PC-9 (cell line): ENCODE results near the gene CD38.
"Not testable (repeated sequence)": the region's sequence is repeated elsewhere in the genome, so short reads cannot be mapped to it uniquely, and the experiment has no call there.

ENCODE experiments used
- EZH2 ChIP-seq: fragments of 200-600 bp; sonication (generic); IDR thresholded peaks from 2 replicates; pipeline ENCODE4 v1.8.0; 2017; ENCODE audit warnings: antibody characterized with exemption, low read depth
- TF ChIP-seq, protein P1 (sequence below): fragments of 200-600 bp; sonication (generic); conservative IDR thresholded peaks from 2 replicates; pipeline ENCODE4 v1.6.1; 2017; ENCODE audit warnings: mixed run types, antibody characterized with exemption, mild to moderate bottlenecking, moderate library complexity

DNA sequence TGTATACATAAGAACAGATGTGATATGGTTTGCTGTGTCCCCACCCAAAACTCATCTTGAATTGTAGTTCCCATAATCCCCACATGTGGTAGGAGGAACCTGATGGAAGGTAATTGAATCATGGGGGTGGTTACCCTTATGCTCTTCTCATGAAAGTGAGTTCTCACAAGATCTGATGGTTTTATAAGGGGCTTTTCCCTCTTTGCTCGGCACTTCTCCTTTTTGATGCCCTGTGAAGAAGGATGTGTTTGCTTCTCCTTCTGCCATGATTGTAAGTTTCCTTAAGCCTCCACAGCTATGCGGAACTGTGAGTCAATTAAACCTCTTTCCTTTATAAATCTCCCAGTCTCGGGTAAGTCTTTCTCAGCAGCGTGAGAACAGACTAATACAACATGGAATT is 83.1 kb downstream of the CD38 start:
- TF ChIP-seq, protein P1, sequence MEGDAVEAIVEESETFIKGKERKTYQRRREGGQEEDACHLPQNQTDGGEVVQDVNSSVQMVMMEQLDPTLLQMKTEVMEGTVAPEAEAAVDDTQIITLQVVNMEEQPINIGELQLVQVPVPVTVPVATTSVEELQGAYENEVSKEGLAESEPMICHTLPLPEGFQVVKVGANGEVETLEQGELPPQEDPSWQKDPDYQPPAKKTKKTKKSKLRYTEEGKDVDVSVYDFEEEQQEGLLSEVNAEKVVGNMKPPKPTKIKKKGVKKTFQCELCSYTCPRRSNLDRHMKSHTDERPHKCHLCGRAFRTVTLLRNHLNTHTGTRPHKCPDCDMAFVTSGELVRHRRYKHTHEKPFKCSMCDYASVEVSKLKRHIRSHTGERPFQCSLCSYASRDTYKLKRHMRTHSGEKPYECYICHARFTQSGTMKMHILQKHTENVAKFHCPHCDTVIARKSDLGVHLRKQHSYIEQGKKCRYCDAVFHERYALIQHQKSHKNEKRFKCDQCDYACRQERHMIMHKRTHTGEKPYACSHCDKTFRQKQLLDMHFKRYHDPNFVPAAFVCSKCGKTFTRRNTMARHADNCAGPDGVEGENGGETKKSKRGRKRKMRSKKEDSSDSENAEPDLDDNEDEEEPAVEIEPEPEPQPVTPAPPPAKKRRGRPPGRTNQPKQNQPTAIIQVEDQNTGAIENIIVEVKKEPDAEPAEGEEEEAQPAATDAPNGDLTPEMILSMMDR = not testable (repeated sequence)
- TF ChIP-seq EZH2 = not testable (repeated sequence)
